ENCODE measurements around the gene CLSTN2.

CLSTN2 gene

DNA sequence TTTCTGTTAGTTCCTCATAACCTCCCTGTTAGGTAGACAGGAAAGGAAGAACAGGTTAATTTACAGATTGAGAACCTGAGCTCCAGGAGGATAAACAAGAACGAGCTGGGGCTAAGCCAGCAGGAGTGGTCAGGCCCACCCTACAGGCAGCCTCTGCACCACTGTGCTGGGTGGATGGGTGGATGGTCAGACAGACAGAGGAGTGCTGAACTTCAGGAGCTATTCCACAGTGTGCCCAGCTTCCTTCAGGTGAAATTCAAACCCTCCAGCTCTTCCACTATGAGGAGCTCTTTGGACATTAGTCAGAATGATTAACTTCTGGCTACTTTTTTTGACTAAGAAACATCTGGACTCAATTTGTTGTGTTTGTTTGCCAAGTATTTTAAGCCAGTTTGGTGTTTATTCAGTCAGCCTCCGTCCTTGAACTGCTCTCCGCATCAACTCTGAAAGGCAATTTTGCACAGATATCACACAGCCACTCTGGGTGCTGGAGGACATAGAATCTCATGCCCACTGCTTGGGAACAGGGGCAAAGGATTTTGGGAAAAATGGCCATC, 361.9 kb downstream of the CLSTN2 start:
- no peak for DNase-seq

DNA sequence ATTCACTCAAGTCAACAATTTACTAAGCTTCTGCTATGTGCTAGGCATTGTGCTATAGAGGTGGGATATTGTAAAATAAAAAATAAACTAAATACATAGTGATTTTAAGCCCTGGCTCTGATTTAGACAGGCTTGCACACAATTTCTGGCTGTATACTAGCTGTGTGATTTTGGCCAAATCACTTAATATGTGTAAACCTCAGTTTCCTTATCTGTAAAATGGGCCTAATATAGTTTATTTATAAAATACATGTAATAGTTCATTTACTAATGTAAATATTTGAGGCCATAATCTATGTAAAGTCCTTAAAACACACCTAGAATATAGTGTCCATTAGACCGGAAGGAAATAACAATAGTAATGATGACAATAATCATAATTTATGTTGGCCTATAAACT, 363.1 kb downstream of the CLSTN2 start:
- DNase-seq = no peak

DNA sequence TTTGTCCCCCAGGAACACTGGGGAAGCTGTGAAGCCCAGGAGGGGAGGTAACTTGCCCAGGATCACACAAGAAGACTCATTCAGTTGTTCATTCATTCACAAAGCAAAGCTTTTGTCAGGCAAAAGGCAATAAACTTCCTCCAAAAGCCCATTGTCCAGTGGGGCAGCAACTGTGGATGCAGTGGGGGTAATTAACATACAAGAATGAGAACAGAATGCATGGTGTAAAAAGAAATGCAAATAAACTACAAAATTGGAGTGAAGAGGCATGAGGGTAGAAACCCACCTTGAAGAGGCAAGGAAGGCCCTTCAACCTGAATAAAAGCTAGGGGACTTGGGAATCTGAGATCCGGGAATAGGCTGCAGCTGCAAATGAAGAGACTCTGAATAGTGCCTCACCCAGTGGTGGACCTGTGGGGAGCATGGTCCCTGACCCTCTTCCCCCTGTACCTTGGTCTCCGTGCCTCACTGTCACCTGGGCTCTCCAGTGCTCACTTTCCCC, 363.6 kb downstream of the CLSTN2 start:
- DNase-seq = no peak

DNA sequence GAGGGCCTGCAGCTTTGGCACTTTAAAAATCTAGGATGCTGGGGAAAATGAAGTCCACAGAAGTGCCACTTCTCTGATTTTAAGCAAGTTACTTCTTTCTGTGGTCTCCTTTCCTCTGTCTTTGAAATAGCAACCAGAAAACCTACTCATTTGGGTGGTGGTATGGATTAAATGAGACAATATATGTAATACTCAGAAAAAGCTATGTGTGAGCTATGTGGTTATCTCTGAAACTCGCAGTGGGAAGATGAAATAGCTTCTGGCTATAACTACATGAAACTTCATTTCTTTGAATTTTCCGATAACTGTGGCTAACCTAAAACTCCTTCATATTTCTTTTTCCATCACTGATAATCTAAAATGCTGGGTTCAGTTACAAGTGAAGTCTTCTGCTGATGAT, 368.9 kb downstream of the CLSTN2 start:
- no peak for DNase-seq

DNA sequence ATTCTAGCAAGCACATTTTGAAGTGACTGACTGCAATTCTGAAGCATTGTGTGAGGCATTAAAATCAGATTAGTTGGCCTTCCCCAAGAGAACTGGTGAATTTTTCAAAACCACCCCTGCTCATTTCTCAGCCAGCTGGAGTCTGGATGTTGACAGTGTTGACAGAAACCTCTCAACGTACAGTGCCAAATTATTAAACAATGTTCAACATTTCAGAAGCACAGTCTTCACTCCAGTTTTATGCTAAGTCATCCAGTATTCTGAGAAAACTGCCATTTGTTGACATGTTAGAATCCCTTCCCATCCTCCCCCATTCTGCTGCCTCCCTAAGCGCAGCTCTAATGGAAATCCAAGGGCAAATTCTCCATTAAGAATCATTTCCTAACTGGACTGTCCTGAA, 373.6 kb downstream of the CLSTN2 start:
- DNase-seq = no peak

DNA sequence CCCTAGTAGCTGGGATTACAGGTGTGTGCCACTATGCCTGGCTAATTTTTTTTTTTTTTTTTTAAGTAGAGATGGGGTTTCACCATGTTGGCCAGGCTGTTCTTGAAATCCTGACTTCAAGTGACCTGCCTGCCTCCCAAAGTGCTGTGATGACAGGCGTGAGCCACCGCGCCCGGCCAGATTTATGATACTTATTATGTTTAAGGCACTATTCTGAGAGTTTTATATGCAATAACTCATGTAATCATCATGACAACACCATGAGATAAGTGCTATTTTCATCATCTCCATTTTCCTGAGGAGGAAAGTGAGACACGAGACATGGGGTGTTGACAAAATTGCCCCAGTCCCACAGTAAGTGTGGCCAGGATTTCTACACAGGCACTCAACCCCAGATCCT, 376.4 kb downstream of the CLSTN2 start:
- no peak for DNase-seq

DNA sequence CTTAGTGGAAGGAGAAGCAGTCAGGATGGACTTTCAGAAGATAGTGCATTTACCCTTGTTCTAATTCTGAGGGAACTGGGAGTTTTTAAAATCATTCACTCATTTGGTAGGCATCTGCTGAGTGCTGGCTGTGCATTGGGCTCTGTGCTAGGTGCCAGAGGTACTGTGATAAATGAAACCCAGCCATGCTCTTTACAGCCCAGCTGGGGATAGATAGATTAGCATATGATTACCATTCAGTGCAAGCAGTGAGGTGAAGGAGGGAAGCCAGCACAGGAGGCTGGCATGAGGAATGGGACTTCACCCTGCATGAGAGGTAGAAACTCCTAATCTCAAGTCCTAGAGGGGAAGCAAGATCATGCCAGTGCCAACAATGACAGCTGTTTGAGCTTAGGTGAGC, 381.0 kb downstream of the CLSTN2 start:
- no peak for DNase-seq

DNA sequence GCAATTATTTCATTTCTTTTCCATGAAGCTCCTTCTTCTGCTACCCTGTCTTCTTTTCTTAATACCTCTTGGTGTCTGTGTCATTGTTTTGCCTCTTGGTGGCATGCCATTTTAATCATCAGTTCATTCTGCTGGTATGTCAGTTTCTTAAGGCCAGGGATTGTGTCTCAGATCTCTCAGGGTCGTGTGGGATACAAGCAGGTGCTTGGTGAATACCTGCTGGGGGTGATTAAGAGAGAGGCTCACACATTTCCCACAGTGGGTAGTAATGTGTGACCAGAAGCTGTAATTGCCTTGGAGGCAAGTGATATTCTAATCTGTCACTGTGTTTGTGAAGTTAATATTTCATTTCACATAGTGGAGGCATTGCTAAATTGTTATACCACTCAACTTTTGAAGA, 381.5 kb downstream of the CLSTN2 start:
- no peak for DNase-seq

DNA sequence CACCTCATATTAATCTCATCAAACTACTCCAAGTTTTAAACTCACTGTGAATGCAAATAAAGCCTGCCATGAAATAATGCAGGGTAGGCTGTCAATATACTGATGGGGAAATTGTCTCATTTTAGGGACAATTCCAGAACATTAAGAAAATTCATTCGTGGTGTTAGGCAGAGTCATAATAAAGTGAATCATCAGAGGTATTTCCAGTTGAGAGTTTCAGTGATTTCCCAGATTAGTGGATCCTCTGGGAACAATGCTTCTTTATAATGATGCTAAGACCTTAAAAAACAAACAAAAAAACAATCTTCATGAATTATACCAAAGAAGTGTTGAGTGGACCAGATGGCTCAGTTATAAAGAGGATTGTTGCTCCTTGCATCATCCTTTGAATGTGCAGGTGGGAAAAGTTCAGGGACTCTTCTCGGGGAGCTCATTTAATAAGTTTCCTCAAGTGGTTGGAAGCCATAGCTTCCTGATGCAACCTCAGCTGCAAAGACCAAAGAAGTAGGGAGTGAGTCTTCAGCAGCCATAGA, 381.9 kb downstream of the CLSTN2 start:
- DNase-seq = no peak

DNA sequence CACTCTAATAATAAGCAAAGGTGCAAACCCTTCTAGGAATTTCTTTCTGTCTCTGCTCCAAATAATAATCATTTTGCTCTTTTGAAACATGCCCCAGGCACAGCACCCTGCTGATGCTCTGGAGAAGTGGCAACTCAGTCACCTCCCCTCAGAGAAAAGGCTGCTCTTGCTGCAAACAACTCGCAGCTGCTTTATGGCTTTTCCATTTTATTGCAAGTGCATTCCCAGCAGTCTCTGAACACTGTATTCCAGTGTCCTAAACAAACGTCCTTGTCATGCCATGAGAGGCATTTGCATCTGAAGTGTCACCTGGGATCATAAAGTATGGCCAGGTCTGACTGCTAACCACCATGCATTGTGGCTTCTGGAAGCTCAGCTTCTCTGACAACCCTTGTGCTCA, 384.8 kb downstream of the CLSTN2 start:
- DNase-seq = no peak

DNA sequence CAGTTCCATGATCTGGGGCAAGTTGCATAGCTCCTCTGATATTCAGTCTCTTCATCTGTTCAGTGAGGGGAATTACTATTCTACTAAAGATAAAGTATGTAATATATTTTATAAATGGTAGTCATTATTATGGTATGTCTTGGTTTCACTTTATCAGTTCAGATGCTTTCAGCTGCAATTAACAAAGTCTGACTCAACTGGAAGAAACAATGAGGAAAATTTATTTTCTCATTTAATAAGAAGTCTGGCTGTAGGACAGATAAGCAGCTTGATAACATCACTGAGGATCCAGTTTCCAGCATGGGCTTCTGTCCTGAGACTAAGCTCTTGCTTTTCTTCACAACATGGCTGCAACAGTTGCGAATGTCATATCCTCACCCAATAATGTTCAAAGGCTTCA, 388.6 kb downstream of the CLSTN2 start:
- DNase-seq = no peak

DNA sequence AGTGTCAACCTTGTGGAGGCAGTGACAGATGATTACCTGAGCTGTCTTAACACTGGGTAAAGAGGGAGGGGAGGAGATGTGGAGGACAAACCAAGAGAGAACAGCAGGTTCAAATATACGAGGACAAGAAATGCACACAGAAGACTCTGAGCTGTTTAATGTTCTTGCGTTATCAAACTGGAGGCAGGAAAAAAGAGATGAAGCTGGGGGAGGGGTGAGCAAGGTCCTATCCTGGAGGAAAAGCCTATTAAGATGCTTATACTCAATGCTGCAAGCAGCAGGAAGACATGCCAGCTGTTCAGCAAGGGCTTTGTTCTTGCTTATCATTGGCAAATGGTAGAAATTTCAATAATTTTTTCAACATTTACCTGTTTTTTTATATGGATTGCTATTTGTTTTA, 397.1 kb downstream of the CLSTN2 start:
- DNase-seq = no peak

DNA sequence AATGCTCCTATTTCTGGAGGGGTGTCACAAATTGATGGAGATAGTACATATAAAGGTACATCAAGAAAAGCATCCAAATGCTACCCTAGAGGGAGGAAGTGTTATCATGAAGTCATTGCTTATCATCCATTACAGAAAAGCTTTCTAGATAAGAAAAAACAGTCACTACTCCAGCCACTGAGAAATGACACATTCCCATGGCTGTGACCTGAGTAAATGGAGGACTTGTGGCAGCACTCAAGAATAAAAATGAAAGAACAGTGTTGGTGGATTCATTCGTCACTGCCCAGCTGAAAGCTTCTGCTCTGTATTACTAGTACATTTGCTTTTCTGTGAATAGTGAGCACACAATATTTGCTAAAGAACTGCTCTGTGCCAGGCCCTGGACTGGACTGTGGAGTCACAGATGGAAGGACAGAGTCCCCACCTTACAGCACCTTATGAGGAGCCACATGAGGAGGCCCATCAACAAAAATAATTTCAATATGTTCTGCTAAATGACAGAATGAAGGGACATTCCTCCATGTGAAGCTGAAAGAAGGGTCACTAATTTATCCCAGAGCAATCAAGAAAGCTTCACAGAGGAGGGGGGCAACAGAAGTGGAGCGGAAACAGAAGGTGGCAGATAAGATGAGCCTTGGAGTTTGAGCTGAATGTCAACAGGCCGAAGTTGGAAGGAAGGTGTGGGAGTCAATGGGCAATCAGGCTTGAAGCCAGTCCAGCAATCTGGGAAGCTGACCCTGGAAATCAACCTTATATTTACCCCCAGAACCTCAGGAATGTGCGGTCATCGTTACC, 399.3 kb downstream of the CLSTN2 start:
- no peak for DNase-seq

DNA sequence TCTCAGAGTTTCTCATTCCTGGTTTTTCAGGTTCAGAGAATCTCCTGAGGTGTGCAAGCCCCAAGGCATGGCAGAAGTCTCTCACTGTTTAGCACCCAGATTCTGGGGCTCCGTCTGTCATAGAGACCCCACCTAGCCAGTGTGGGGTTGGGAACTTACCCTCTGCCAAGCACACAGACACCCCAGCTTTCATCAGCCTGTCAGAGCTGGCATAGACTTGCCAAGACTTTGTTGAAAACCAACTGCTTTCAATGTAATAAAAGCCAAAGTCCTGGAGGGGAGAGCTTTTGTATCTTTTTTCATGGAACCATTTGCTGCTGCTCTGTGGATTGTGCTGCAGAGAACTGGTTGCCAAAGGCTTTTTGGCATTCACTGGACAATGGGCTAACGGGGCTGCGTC, 401.5 kb downstream of the CLSTN2 start:
- no peak for DNase-seq

DNA sequence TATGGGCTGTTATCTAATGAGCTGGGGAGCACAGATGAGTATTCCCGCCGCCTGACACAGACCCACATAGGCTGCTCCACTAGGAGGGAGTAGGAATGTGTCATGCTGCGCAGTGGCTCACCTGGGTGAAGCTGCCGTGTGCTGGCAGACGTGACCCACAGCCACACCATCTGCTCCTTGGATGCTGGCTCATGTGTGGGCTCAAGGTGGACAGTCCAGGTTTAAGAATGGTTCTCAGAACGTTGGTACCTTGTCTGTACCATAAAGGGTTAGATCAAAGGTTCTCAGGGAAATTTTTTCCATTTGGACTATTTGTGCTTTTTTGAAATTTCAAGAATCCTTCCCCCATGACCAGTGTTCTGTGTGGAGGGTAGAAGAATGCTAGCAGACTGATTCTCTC, 403.9 kb downstream of the CLSTN2 start:
- no peak for DNase-seq

DNA sequence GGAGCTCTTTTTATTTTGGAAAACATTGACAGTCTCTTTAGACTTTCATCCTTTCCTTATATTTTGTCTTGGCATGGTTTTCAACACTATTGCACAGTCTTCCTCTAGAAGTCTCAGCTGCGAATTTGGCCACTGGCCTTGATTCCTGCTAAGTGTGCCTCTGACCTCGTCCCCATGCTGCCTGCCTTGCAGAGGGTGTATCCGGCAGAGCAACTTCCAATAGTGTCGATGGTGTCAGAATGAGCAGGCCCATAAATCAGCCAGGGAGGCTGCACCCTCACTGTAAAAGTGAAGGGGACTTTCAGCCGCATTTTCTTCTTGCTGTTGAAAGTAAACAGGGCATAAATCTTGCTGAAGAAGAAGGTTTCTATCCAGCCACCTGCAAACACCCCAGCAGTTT, 406.2 kb downstream of the CLSTN2 start:
- no peak for DNase-seq

DNA sequence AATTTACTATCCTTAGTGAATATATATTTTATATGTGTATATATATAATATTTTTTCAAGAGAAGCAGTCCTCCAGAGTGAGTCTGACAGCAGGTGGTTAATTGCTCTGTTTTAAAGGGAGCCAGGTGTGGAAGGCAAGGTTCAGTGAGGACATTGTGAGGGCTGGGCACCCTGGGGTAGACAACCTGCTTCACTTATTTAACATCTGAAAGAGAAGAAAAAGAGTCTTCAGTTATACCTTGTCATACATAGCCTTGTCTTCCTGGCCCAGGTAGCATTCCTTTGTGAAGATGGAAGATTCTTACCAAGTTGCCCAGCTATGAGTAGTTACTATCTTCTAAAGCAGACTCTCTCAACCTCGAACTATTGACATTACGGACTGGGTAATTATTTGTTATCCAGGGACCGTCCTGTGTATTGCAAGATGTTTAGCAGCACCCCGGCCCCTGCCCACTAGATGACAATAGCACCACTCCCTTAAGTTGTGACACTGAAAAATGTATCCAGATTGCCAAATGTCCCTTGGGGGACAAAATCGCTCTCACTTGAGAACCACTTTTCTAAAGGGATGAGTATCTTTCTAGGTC, 406.9 kb downstream of the CLSTN2 start:
- DNase-seq = no peak

DNA sequence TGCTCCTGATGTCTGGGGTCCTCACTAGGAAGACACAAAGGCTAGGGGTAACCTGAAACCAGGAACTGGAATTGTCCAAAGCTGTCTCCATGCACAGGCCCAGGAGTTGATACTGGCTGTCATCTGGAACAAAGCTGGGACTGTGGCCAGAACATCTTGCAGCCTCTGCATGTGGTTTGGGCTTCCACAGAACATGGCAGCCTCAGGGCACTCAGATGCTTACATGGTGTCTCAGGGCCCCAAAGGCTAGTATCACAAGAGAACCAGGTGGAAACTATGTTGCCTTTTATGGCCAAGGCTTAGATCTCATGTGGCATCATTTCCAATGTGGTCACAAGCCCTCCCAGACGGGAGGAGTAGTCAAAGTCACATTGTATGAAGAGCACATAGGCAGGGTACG, 407.7 kb downstream of the CLSTN2 start:
- no peak for DNase-seq

DNA sequence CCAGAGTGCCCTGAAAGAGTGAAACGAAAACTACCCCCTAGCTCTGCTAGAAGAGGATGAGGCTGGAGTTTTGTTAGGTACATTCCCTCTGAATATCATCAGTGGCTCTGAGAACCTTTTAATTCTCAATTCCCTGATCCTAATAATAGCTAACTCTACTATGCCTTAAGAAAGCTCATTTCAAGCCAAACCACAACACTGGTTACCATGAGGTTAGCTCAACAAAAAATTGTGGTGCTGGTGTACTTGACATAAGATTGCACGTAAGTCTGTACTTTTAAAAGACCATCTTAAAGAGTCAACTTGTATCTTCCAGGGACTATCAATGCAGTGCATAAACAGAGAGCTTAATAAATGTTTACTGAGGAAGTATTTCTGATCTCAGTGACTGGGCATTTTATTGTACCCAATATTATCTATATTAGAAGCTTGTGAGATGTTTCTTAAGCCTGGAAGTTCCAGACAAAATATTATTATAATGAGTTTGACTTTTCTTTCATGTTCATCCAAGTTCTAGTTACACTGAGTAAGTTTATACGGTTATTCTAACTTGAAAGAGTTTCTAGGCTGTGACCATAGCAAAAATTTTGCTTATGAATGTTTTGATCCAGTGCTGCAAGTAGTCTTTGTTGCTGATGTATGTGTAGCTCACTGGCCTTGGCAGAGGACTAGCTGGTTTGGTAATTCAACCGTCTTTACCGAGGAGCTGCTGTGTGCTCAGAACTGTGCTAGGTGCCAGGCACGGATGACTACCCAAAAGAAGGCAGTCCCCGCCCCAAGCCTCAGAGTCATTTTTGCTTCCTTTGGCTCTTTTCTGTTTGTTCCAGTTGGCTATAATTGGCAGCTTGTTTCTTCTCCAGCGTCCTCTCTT, 408.5 kb downstream of the CLSTN2 start:
- DNase-seq = no peak

DNA sequence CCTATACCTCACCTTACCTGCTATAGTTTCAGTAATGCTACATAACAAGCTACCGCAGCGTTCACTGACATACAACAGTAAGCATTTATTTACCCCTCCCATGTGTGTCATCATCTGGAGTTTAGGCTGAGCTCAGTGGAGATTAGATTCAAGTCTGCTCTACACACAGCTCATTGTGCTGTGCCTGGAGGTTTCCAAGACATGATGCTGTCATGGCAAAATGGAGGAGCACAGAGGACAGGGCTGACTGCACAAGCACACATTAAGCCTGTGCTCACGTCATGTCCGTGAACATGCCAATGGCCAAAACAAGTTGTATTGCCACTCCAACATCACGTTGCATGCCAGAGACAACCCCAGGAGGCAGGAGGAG, 409.1 kb downstream of the CLSTN2 start:
- DNase-seq = no peak

DNA sequence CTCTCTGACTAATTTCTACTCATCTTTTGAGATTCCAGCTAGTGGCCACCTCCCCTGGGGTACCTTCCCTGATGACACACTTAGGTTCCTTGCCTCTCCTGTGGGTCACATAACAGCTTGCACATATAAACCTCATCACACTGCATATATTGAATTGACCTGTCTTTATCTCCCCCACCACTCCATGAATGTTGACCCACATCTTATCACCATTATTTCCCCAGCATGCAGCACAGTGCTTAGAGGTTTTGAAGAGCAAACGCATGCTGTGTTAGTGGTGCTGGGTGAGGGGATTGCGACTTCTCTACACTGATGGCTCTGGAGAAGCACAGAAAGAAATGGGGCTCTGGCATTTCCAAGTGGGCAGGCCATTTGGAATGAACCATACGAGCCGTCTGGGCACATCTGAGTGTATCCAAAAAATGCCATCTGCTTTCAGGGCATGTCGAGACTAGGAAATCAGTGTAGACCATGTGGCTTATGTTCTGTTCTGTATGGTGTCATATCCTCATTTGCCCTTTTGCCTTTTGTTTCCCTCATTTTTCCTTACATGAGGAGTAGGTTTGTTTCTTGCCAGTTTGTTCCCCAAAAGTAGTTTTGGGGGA, 409.7 kb downstream of the CLSTN2 start:
- no peak for DNase-seq

DNA sequence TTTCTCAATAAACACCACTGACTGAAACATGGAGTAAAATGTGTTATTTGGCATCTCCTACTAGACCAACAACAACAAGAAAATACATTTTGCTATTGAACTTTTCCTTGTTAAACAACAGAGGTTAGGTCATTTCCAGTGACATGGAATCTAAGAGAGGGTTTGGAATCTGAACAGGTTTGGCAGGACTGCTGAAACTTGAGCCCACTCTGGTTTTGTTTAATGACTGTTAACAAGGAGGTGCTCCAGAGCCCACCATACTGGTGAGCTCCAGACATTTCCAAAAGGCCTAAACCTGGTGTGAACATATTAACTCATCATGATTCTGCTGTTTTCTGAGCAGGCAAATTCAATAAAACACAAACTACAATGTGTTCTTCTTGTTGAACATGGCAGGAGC, 412.2 kb downstream of the CLSTN2 start:
- DNase-seq = no peak

DNA sequence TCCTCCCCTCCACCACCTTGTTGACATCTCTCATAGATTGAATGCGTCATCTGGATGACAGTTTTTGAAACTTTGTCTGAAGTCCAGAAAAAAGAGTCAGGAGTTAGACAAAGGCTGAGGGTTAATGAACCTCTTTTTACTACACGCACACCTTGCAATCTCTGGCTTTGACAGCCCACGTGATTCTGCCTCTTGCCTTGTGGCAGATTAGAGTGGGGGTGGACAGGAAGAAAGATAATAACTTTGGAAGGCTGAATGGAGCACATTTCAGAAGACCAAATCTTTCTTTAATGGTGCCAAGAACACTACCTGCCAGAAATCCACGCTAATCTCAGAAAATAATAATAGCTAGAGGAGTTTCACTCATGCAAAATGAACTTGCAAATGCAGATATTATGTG, 415.0 kb downstream of the CLSTN2 start:
- no peak for DNase-seq
